Iris pigment epithelial cell (primary cell): ENCODE results near the gene CCNL2.

Source experiments
- DNase-seq: peaks from one replicate; pipeline ENCODE4 v3.0.0-alpha.2; 2011; ENCODE audit warnings: low read depth

Gene CCNL2

DNA sequence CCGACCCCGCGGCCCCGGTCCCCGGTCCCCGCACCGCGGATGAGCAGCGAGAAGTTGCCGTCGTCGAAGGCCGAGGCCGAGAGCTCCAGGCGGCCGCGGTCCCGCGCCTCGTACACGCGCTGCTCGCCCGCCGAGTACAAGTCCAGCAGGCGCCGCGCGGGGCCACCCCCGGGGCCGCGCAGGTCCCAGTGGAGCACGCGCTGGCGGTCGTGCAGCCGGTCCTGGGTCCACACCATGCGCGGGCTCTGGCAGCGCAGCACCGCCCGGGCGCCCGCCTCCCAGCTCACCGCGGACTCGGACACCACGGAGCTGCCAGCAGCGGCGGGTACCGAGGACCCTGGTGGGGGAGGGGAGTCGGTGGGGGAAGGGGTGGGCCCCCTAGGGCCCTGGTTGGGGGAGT is 43.7 kb downstream of the CCNL2 start:
- DNase-seq = peak; percentile 63

DNA sequence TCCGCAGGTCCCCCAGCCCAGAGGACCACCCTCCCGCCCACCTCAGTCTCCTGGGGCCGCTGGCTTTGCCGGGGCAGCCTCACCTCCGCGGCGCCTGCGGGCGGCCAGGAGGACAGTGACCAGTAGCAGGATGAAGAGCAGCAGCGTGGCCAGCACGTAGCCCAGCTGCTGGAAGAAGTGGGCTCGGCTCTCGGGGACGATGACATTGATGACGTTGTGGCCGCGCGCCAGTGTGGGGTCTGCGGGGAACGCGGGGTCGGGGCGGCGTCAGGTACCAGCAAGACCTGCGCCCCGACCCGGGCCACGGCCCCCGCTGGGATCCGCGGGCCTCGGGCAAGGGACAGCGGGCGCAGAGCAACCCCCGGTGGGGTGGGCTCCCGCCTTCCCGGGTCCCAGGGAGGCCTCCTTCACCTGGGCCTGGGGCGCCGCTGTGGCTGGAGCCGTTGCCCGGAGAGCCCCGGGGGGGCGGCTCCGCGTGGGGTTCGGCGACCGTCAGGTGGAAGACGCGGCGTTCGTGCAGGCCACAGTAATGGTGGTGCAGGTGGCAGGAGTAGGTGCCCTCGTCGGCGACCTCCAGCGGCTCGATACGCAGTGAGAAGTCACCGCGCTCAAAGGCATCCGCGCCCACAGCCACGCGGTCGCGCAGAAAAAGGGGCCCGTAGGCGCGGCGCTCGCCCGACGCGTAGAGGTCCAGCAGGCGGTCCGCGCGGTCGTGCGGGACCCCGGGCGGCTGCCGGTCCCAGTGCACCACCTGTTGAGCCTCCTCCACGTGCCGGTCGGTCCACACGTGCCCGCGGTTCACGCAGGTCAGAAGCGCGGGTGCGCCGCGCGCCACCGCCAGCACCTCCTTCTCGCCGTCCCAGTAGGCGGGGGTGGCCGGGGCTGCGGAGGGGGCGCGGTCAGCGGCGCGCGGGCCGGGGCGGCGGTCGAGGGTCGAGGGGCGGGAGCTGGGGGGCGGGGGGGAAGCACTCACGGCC is 44.6 kb downstream of the CCNL2 start:
- DNase-seq = no peak

DNA sequence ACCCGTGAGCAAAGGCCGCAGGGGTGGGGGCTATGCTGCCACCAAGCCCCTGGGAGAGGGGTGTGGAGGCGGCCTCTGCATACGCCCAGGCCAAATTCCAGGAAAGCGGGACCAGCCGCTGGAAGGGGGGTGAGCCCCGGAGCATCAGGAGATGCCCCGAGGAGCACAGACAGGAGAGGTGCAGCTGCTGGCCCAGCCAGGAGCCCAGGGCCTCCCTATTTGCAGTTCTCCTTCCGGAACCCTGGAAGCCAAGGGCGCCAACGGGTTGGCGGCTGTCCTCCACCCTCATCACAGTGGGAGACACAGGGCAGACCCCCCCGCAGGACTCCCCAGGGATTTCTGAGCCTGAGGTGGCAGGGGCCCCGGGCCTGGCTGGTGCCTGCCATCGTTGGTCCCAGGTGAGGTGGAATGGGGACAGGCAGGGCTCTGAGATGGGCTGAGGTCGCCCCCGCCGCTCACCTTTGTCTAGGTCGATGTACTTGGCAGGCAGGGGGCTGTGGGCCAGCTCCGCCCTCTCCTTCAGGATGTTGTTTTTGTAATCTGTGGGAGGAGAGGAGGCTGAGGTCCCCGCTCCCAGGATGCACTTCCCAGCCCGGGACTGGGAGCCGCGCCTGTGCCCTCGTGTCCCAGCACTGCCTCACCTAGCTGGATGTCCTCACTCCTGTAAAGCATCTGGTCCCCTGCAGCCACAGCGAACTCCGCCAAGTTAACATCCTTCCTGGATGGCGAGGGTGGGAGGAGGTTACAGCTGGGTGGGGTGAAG is 45.6 kb downstream of the CCNL2 start:
- DNase-seq = no peak

DNA sequence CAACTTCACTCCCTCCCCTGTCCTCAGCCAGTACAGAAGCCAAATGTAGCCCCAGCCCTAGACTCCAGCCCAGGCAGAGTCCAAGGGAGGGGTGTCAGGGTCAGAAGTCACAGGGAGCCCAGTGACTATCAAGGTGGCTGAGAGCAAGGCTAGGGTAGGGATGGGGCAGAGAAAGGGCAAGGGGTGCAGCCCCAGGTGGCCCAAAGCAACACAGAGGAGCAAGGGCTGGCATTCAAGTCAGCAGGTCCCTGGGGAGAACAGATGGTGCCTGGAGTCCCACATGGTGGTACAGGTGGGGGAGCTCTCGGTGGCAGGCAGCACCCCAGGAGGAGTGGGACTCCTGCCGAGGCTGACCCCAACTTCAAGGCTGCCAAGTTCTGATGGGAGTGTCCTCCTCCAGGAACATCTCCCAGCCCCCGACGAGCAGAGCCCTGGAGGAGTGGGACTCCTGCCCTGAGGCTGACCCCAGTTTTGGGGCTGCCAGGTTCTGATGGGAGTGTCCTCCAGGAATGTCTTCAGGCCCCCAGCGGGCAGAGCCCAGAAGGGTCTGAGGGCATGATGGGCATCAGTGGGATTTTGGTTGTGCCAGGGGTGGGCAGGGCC is 46.2 kb downstream of the CCNL2 start:
- DNase-seq = no peak

DNA sequence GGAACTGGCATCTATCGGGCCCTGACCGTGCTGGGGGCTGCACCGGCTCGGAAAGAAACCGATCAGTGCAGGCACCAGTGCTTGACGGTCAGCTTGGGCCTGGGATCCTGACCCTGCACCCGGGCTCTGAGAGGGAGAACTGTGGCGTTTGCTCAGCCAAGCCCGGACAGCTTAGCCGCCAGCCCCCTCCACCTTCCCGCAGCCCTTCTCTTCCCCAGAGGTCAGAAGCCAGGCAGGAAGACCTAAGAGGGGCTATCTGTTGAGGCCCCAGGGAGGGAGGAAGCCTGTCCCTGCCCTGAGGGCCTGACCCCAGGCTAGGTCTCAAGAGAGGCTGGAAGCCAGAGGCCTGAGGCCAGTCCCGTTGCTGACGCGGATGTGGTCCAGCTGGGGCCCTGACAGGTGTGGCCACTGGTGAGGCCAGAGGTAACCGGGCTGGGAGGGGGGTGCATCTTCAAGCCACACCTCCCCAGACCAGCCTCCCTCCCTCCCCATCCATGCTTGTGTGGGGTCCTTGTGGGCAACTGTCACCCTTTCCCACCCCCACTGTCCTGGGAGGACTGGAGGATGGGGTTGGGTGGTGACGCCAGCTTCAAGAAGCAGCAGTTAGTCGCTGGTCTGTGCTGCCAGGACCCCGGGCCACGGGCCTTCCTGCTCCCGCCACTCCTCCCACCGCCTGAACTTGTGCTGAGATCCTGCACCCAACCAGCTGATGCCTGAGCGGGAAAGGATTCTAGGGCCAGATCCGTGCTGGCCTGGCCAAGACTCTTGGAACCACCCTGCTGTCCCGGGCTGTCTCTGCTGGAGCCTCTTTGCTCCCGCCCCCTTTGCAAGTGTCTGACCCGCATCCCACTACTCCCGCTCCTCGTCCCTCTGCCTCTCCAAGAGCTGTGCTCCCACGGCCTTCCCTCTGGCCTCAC is 47.4 kb downstream of the CCNL2 start:
- no peak for DNase-seq

DNA sequence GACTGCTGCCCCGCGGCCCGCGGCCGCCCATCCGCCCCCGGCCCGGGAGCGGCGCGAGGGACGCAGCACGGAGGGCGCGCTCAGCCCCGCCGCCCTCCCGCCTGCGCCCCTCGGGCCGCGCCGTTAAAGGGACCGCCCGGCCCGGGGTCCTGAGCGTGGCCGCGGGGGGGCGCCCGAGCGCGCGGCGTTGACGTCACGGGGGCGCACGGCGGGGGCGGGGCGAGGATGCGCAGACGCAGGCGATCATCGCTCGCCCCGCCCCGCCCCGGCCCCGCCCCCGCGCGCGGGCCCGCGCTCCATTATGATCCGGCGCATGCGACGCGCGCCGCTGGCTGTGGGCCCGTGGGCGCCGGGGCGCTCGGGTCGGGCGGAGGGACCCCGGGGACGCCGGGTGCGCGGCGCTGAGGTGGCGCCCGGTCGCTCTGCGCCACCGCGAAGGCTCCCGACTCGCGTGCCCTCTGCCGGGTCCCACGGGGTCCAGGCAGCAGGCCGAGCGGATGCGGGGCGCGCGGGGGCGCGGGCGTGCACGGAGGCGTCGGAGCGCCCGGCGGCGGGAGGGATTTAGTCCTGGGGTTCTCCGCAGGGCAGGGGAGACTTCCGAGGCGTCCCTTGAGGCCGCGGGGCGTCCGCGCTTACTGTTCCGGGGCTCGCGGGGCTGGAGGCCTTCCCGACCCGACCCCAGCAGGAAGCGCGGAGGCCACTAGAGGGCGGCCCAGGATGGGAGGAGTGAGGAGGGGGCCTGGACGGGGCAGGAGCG is 49.7 kb downstream of the CCNL2 start, which contains the start of gene DVL1:
DVL1 (minus strand) TSS at position 163 of the 757 bp plus-strand sequence. CDS start 353 bp downstream, outside the sequence.
- peak; percentile 57 for DNase-seq

DNA sequence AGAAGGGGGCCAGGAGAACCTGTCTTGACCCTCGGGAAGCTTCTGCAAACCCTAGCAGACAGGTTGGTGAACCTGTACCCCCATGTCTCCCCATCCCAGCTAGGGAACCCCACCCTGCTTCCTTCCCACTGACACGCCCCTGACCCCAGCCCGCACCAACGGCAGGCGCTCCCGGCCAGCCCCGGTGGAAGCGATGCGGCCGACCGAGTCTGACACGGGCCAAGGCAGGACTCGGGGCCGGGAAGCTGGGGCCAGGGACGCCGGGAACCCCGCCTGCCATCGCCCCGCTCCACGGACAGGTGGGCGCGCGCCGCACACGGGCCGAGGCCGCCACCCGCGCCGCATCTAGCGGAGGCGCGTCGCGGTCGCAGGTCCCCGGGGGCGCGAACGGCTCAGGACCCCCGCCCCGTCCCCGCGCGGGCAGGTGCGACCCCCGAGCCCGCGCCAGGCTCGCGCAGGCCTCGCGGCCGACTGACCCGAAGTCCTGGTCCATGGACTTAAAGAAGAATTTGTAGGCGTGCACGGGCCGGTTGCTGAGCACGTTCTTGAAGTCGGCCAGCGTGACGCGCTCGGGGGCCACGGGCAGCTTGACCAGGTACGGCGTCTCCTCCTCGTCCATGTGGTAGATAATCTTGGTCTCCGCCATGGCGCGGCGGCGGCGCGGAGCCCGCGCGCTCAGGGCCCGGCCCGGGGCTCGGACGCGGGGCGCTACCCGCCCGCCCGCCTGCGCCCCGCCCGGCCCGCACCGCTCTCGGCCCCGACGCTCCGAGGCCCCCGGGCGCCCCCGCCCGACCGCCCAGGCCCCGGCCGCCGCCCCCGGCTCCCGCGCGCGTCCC is 50.5 kb downstream of the CCNL2 start:
- peak; percentile 61 for DNase-seq

DNA sequence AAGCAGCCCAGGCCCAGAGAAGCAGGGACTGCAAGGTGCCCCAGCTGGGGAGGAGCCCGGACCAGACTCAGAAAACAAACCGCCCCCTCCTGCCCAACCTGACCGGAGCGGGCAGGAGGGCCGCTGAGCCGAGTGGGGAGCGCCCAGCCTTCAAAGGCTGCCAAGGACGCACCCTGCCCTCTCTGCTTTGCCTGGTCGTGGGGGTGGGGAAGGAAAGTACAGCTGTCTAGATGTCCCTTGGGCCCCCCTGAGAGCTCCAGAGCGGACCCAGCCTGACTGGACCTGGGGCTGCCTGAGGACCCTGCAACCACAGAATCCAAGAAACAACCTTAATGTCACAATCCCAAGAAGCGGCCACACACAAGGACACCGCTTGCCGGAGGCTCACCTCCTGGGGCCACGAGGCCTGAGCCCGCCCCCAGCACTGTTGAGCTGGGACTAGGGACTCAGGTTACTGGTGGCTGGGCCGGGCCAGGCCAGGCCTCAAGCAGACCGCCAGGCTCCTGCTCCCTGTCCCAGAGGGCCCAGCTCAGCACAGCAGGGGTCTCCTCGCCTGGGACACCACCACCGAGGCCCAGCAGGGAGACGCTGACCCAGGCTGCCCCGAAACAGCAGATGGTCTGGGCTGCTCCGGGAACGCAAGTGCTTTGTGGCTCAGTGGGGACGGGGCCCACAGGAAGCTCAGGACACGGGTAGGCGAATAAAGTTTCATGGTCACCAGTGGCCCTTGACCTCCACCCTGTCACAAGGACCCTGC is 51.3 kb downstream of the CCNL2 start:
- DNase-seq = no peak

DNA sequence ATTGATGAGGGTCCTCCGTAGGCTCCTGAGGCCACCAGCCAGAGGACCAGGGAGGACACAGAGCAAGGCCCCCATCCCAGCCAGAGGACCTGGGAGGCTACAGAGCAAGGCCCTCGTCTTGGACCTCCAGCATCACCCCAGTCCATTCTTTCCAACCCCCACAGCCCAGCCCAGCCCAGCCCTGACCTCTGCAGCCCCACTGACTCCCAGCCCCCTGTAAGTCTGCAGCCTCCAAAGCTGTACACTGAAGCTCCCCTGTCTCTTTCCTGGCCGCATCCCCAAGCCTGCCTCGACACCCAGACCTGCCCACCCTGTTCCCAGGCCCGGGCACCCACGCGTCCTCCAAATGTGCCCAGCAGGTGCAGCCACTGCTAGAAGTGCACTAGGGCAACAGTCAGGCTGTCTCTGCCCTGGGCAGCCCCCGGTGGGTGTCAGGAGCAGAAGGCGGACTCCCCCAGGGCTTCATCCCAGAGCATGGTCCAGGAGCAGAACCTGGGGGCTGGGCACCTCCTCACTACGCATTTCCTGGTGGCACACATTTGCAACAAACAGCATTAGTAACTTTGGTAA is 52.0 kb downstream of the CCNL2 start:
- no peak for DNase-seq

DNA sequence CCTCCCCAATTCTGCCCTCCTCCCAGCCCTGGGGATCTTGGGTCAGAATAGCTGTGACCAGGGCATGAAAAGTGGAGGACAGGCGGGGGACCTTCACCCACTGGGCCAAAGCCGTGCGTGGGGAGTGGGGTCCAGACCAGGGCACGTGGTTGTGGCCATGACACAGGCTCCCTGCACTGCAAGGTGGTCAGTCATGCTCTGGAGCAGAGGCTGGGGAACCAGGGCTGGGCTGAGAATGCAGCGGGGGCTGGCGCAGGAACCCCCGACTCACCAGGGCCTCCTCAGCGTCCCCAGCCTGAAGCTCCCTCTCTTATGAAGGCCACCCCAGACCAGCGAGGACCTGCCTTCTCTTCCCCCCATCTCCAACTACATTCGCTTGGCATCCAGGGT is 52.6 kb downstream of the CCNL2 start:
- no peak for DNase-seq

DNA sequence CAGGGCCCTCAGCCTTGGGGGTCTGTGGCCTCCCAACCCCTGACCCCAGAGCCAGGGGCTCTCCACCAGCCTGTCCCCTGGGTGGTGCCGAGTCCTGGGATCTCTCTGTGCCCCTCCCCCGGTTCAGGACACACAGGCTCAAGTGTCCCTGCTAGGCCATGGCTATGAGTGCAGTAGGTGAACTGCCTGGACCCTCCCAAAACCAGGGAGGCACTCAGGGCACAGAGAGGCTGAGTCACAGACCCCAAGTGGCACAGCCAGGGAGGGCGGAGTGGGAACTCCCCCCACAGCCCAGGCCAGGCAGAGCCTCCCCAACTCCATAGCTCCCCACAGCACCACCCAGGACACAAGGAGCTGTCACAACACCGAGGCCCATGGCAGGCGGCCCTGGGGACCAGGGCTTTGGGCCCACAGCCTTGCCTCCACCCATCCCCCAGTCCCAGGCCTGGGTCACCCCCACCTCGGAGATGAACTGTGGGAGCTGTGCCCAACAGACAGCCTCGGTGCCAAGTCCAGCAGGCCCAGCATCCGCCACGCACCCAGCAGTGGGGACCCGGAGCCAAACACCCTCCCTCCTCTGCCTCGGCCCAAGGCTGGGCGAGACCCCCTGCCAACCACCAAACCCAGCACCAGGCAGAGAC is 53.2 kb downstream of the CCNL2 start:
- no peak for DNase-seq

DNA sequence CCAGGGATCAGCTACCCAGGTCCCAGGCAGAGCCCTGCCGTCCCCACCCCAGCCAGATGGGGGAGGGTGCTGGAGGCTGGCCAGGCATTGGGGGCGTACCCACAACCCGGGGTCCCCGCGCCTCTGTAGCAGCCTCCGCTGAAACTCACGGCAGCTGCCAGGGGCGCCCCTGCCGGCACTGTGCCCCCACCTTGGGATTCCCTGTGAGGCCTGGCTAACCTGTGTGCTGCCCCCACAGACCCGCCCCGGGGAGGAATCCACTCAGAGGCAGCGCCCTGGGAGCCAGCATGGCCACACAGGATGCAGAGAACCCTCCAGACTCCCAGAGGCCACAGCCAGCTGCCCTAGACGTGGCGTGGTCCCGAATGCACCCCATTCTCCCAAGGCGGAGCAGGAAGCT is 53.8 kb downstream of the CCNL2 start:
- no peak for DNase-seq

DNA sequence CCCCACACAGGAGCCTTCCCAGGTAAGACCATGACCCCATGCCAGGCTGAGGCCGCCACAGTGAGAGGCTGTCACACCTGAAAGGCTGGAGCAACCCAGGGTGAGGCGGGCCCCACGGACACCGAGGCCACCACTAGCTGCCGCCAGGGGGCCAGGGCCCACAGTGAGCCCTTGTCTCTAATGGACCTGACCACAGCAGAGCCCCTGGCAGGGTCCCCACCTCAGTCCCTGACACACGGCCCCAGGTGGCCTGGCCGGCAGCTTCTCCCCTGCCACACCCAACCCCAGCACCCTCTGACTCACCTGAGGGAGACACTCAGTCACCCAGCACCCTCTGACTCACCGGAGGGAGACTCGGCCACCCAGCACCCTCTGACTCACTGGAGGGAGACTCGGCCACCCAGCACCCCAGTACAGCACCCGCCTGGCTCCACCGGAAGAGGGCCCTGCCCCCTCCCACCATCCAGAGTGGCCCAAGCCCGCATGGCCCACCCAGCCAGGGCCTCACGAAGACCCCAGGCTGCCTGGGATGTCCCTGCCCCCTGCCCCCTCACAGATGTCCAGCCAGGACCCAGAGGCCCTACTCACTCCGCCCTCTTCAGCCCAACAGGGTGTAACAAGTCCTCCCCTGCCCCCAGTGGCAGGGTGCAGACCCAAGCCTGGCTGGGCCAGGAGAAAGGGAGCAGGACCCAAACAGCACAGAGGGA is 54.3 kb downstream of the CCNL2 start:
- peak; percentile 85 for DNase-seq

DNA sequence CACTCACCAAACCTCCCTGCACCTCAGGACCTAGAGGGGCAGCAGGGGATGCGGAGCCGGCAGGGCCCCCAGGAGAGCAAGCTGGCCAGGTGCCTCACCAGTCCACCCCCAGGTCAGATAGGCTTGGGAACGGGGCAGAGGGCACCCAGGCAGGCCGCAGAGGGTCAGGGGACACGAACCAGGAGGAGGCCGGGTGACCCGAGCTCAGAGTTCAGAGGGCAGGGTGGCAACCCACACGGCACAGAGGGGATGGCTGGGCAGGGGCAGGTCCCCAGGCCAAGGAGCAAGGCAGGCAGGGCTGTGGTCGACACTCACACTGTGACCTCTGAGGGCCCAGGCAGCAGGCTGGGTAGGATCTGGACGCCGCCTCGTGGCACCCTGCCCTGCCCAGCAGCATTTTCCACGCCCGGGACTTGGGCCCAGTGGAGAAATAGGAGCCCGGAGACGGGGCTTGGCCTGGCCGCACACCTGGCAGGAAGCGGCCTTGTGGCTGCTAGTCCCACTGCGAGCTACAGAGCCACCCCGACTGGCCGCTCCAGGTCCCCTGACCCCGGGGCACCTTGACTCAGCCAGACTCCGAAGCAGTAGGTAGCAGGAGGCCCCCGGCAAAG is 55.2 kb downstream of the CCNL2 start:
- no peak for DNase-seq

DNA sequence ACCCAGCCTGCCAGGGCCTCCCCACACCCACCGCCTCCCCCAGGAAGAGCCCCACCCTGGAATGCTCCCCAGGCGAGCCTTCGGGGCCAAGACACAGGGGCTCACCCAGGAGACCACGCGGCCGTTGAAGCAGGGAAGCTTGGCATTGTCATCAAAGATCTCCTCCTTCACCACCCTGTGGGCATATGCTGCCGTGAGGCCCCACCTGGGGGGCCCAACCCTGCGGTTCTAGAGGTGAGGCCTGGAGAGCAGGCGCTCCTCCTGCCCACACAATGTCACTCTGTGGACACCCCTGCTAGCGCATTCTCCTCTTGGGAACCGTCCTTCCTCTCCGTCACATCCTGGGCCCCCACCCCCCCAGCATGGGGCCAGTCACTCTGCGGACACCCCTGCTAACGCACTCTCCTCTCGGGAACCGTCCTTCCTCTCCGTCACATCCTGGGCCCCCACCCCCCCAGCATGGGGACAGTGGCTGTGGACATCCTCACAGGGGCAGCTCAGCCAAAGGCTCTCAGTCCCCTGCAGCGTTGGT is 56.5 kb downstream of the CCNL2 start:
- DNase-seq = no peak

DNA sequence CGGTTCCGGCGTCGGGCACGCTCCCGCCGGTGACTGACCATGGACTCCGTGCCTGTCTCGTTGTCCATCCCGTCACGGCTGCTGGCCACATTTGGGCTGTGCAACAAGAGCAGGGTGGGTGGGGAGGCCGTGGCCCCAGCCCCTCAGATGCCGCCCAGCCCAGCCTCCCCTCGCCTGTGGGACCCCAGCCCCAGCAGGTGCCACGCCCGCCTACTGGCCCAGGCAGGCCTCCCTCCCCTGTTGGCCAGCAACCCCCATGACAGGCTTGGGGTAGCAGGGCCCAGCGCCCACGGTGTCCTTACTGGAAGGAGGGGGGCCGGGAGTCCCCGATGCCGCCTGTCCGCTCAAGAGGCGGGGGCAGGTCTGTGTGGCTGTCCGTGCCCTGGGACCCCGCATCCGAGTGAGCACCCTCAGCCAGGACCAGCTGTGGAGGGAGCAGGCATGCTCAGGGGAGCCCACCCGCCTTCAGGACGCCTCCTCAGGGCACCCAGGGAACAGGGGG is 57.0 kb downstream of the CCNL2 start:
- no peak for DNase-seq

DNA sequence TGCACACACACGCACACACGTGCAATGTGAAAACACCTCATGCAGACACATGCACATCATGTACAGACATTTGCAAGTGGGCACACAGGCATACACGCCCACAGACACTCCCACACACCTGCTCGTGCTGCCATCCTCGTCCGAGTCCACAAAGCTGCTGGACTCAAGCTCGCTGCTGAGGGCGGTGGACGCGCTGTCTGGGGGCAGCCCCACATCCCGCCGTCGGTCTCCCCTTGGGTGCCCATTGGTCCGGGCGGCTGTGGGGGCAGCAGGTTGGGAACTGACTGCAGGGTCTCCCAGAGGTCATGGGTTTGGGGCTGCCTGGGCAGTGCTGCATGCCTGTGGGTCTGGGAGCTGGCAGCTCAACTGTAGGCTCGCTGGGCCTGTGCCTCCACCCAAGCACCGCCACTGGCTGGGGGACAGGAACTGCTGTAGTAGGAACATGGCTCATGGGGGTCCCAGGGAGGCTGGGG is 57.5 kb downstream of the CCNL2 start:
- DNase-seq = no peak
